Uterus (tissue), 4 donors: ENCODE results near the gene TALDO1. TPM values are rescaled to one million over a fixed set of nuclear protein-coding genes. Genes with fewer than 3 reads are reported as not detected.

Experiments
- DNase-seq, 2 donors: peaks; one replicate each; pipeline ENCODE4 v3.0.0-alpha.2; 2019 to 2020
- H3K27ac ChIP-seq, 2 donors: fragments of 200-600 bp; sonication (generic); 1 replicate in 1 of 2; 2 replicates in 1 of 2; pipeline ENCODE4 v1.5.1; 2016 to 2018
- H3K27me3 ChIP-seq, 2 donors: fragments of 200-600 bp; sonication (generic); one replicate each; pipeline ENCODE4 v1.5.1; 2018 to 2019; ENCODE audit warnings: control low read depth in 1 of 2
- H3K36me3 ChIP-seq, 2 donors: fragments of 200-600 bp; sonication (generic); one replicate each; pipeline ENCODE4 v1.5.1; 2019; ENCODE audit warnings: control low read depth in 1 of 2
- H3K4me1 ChIP-seq, 2 donors: fragments of 200-600 bp; sonication (generic); one replicate each; pipeline ENCODE4 v1.5.1; 2018 to 2019; ENCODE audit warnings: control low read depth in 1 of 2
- H3K4me3 ChIP-seq, 2 donors: fragments of 200-600 bp; sonication (generic); 1 replicate in 1 of 2; 2 replicates in 1 of 2; pipeline ENCODE4 v1.5.1; 2018 to 2019; ENCODE audit warnings: mild to moderate bottlenecking in 1 of 2
- H3K9me3 ChIP-seq, 2 donors: fragments of 200-600 bp; sonication (generic); one replicate each; pipeline ENCODE4 v1.5.1; 2019; ENCODE audit warnings: control low read depth in 1 of 2
- POLR2A ChIP-seq, 2 donors: fragments of 450-650 bp; IDR thresholded peaks; one replicate each; pipeline ENCODE4 v1.6.1; 2016; ENCODE audit warnings: antibody characterized with exemption in 2 of 2, mild to moderate bottlenecking in 1 of 2, moderate library complexity in 1 of 2
- intact Hi-C: fragments of 100-400 bp; cut with DNase I; formaldehyde crosslinking; loops from one replicate; pipeline ENCODE4 v1.15.1; 2023; ENCODE audit warnings: low total_unique reads
- total RNA-seq, 4 donors: library from RNA; depleted of rRNA in 3 of 4; stranded (reverse); fragments of >200 nt in 3 of 4; gene quantifications; one replicate each; pipeline versions ENCODE4 v1.1.0 to v1.2.4, GENCODE V29; 2014 to 2023
- TF ChIP-seq, protein P1 (sequence below), 4 experiments: fragments of 200-600 bp in 2 of 4; fragments of 450-650 bp in 2 of 4; sonication (generic) in 2 of 4; IDR thresholded peaks; one replicate each; pipeline ENCODE4 v1.5.1; 2016 to 2019; ENCODE audit warnings: antibody characterized with exemption in 4 of 4, mild to moderate bottlenecking in 2 of 4, moderate library complexity in 1 of 4
- donor health status: DM: yes; HTN: yes; CAD: no.

The TALDO1 gene
- total RNA-seq, 4 donors from 2014 or later: 60.3 to 146 (median 66.9) TPM

DNA sequence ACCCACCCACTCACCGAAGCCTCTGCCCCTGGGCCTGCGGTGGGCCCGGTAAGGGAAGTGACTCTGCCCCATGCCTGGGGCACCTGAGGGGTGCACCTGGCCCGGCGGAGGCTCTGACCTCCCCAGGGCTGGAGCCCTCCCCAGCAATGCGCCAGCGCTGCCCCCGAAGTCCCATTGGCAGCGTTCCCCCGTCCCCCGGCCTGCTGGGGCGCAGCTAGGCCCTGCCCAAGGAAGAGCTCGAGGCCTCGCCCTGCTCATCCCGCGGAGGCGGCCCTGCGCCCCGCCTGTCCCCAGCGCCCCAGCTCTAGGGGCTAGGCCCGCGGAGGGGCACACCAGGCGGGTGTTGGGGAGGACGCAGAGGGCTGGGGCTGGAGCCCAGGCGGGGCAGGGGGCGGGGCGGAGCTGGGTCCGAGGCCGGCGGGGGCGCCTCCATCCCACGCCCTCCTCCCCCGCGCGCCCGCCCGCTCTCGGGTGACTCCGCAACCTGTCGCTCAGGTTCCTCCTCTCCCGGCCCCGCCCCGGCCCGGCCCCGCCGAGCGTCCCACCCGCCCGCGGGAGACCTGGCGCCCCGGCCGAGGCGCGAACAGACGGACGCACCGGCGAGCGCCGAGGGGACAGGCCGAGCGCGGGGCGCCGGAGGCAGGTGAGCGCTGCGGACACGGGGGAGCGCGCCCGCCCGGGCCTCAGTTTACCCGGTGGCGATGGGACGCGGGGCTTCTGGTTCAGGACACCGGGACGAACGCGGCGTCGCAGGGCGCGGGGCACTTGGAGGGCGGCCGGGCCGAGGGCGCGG is 41.4 kb upstream of the TALDO1 start, which contains the start of gene EPS8L2:
Gene EPS8L2 (plus strand): TSS at position 586 of the 793 bp plus-strand sequence. CDS start 3,177 bp downstream, outside the sequence.
- H3K27me3 ChIP-seq: no peaks in the 10 kb centered on the region
- no peaks in the 10 kb centered on the region for H3K9me3 ChIP-seq
- intact Hi-C loops: no loop called here
- peaks cover 0 to 4% of the 10 kb centered on the region in 2 donors for H3K4me1 ChIP-seq
- peak within 1 kb of the TSS; percentile 73 to 78 for H3K27ac ChIP-seq
- peak within 1 kb of the TSS; percentile 29 to 54 for H3K4me3 ChIP-seq
- no peaks in the 10 kb centered on the region for H3K36me3 ChIP-seq
- no peak for DNase-seq
- no peak for TF ChIP-seq POLR2A (IDR thresholded peaks at IDR 0.05)
- TF ChIP-seq, protein P1, sequence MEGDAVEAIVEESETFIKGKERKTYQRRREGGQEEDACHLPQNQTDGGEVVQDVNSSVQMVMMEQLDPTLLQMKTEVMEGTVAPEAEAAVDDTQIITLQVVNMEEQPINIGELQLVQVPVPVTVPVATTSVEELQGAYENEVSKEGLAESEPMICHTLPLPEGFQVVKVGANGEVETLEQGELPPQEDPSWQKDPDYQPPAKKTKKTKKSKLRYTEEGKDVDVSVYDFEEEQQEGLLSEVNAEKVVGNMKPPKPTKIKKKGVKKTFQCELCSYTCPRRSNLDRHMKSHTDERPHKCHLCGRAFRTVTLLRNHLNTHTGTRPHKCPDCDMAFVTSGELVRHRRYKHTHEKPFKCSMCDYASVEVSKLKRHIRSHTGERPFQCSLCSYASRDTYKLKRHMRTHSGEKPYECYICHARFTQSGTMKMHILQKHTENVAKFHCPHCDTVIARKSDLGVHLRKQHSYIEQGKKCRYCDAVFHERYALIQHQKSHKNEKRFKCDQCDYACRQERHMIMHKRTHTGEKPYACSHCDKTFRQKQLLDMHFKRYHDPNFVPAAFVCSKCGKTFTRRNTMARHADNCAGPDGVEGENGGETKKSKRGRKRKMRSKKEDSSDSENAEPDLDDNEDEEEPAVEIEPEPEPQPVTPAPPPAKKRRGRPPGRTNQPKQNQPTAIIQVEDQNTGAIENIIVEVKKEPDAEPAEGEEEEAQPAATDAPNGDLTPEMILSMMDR (IDR thresholded peaks at IDR 0.05): no peak

DNA sequence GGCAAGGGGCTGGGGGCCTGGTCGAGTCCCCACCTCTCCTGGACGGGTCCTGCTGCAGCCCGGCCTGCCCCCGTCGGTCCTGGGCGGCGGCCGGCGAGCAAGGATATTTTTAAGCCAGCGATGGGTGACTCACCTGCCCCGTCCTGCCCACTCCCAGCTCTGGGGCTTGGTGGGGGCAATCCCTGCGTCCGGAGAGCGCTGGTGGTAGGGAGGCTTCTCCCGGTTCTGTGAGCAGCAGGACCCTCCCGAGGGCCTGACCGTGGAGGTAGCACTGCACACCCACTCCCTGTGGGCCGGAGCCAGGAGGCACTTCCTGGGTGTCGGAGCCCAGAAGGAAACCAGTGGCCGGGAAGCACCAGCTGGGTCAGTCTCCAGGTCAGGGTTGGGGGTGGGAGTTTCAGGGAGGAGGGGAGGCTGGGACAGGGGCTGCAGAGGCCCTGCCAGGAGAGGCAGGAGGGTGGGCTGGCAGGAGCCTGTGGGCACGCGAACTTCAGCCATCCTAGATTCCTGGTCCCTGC is 40.8 kb upstream of the TALDO1 start:
- TF ChIP-seq, protein P1 (IDR thresholded peaks at IDR 0.05): no peak
- TF ChIP-seq POLR2A (IDR thresholded peaks at IDR 0.05): peak in 1 of 2 donors; percentile 11
- peak overlapping the region; percentile 29 to 54 for H3K4me3 ChIP-seq
- H3K27me3 ChIP-seq: no peaks in the 10 kb centered on the region
- no peaks in the 10 kb centered on the region for H3K36me3 ChIP-seq
- DNase-seq: no peak
- H3K27ac ChIP-seq: peak overlapping the region; percentile 73 to 78
- no peaks in the 10 kb centered on the region for H3K9me3 ChIP-seq
- H3K4me1 ChIP-seq: peaks cover 0 to 4% of the 10 kb centered on the region in 2 donors
- intact Hi-C loops: no loop called here

DNA sequence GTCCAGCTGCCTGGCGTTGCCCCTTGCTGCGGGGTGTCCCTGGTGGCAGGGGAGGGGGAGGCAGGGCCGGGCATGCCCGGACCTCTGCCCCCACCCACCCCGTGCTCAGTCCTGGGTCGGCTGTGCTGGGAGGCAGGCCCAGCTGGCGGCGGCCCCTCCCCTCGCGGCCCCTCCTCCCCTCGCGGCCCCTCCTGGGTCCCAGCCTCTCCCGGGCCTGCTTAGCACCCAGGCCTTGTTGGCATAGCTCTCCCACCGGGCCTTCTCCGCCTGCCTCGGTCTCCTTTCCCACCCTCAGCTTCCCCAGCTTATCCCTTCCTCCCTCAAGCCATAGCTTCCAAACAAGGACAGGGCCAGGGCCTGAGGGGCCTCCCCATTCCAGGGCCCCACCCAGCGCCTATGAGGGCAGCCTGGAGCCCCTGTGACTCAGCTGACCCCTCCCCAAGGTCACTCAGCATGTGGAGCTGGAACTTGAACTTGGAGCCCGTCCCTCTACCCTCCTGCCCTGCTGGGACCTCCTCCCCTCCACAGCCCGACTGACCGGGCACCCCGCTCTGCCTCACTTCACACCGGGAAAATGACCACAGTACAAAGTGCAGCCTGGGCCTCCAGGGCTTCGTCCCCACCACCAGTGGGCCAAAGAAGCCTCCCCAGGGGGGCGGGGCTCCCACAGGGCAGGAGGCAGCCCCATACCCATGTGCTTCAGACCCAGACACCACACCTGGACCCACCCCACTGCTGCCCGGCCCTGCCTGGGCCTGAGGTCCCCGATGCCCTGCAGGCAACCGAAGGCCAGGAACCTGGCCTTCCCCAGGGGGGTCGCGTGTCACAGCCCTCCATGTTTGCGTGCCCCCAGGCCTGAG is 40.1 kb upstream of the TALDO1 start:
- H3K9me3 ChIP-seq: no peaks in the 10 kb centered on the region
- intact Hi-C loops: no loop called here
- H3K36me3 ChIP-seq: no peaks in the 10 kb centered on the region

DNA sequence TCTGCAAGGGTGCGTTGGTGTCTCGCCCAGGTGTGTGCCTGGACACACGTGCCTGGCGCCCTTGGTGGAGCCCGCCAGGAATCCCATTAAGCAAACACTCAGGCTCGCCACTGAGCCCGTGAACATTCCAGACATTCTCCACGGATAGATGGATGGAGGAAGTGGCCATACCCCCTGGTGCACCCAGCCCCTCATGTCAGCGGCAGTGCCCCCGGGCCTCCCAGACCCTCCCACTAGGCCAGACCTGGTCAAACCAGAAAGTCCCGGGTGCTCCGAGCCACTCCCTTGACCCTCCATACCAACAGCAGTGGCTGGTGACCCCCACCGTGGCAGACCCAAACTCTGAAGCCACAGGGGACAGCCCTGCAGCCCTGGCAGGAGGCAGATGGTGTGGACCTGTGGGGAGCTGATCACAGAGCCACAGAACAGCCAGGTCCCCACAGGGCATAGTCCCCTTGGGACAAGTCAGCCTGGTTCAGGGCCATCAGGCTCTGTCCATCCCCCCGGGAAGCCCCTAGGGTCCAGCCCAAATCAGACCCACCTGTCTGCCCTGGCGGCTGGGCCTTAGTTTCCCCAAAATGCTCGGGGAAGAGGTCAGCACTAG is 39.3 kb upstream of the TALDO1 start:
- H3K27me3 ChIP-seq: no peaks in the 10 kb centered on the region
- TF ChIP-seq, protein P1 (IDR thresholded peaks at IDR 0.05): no peak
- no peak for TF ChIP-seq POLR2A (IDR thresholded peaks at IDR 0.05)
- no peak overlapping the region for H3K4me3 ChIP-seq
- peaks cover 0 to 4% of the 10 kb centered on the region in 2 donors for H3K4me1 ChIP-seq
- no peaks in the 10 kb centered on the region for H3K9me3 ChIP-seq
- no peak for DNase-seq
- intact Hi-C loops: no loop called here
- no peaks in the 10 kb centered on the region for H3K36me3 ChIP-seq
- no peak overlapping the region for H3K27ac ChIP-seq

More for the DNA sequence above, 40.1 kb upstream of the TALDO1 start:
- no peak for TF ChIP-seq POLR2A (IDR thresholded peaks at IDR 0.05)
- TF ChIP-seq, protein P1 (IDR thresholded peaks at IDR 0.05): no peak
- Histone ChIP-seq H3K27ac (peak overlapping the region; percentile 73 to 78), H3K4me3 (peak overlapping the region; percentile 29 to 54), H3K27me3 (no peaks in the 10 kb centered on the region), H3K4me1 (peaks cover 0 to 4% of the 10 kb centered on the region in 2 donors)
- no peak for DNase-seq
